ENCODE data around the gene CFAP61. TPM values are rescaled to one million over a fixed set of nuclear protein-coding genes. Genes with fewer than 3 reads are reported as not detected.

Gene CFAP61
- total RNA-seq, 6 experiments from 2014 or later: 0.26 TPM; not detected in 5

- H3K27me3 Mint-ChIP-seq (ENCODE audit: insufficient read depth): peaks cover 9% of the 10 kb centered on the region
- H3K9me3 Mint-ChIP-seq: no peaks in the 10 kb centered on the region
- TF ChIP-seq CTCF (IDR thresholded peaks at IDR 0.05): no peak
- no peaks in the 10 kb centered on the region for H3K4me1 Mint-ChIP-seq (ENCODE audit: low read depth)
- H3K36me3 Mint-ChIP-seq (ENCODE audit: low read depth): no peaks in the 10 kb centered on the region
- no peak overlapping the region for H3K27ac Mint-ChIP-seq
- H3K4me3 Mint-ChIP-seq: no peak overlapping the region
- DNase-seq: no peak
These were observed 32.0 kb downstream of the CFAP61 start for GRCh38 chr20:20084296-20084752.

GRCh38 chr20:20085071-20085470 is 32.7 kb downstream of the CFAP61 start:
- no peaks in the 10 kb centered on the region for H3K4me1 Mint-ChIP-seq (ENCODE audit: low read depth)
- DNase-seq: no peak

GRCh38 chr20:20085812-20086211 is 33.5 kb downstream of the CFAP61 start:
- no peak overlapping the region for H3K4me3 Mint-ChIP-seq
- DNase-seq: no peak
- no peaks in the 10 kb centered on the region for H3K9me3 Mint-ChIP-seq
- no peak for TF ChIP-seq CTCF (IDR thresholded peaks at IDR 0.05)
- no peak overlapping the region for H3K27ac Mint-ChIP-seq
- peaks cover 7% of the 10 kb centered on the region for H3K27me3 Mint-ChIP-seq (ENCODE audit: insufficient read depth)
- H3K4me1 Mint-ChIP-seq (ENCODE audit: low read depth): no peaks in the 10 kb centered on the region
- no peaks in the 10 kb centered on the region for H3K36me3 Mint-ChIP-seq (ENCODE audit: low read depth)

More at GRCh38 chr20:20085071-20085470, 32.7 kb downstream of the CFAP61 start:
- H3K27ac Mint-ChIP-seq: no peak overlapping the region
- H3K36me3 Mint-ChIP-seq (ENCODE audit: low read depth): no peaks in the 10 kb centered on the region
- peaks cover 8% of the 10 kb centered on the region for H3K27me3 Mint-ChIP-seq (ENCODE audit: insufficient read depth)
- no peaks in the 10 kb centered on the region for H3K9me3 Mint-ChIP-seq
- no peak overlapping the region for H3K4me3 Mint-ChIP-seq
- no peak for TF ChIP-seq CTCF (IDR thresholded peaks at IDR 0.05)

GRCh38 chr20:20089018-20089417 is 36.7 kb downstream of the CFAP61 start:
- DNase-seq: no peak
- no peak overlapping the region for H3K27ac Mint-ChIP-seq
- H3K36me3 Mint-ChIP-seq (ENCODE audit: low read depth): no peaks in the 10 kb centered on the region
- no peaks in the 10 kb centered on the region for H3K4me1 Mint-ChIP-seq (ENCODE audit: low read depth)
- H3K9me3 Mint-ChIP-seq: no peaks in the 10 kb centered on the region
- peaks cover 8% of the 10 kb centered on the region for H3K27me3 Mint-ChIP-seq (ENCODE audit: insufficient read depth)
- H3K4me3 Mint-ChIP-seq: no peak overlapping the region
- no peak for TF ChIP-seq CTCF (IDR thresholded peaks at IDR 0.05)

- no peaks in the 10 kb centered on the region for H3K9me3 Mint-ChIP-seq
- no peak for TF ChIP-seq CTCF (IDR thresholded peaks at IDR 0.05)
- peaks cover 10% of the 10 kb centered on the region for H3K27me3 Mint-ChIP-seq (ENCODE audit: insufficient read depth)
- no peak overlapping the region for H3K4me3 Mint-ChIP-seq
- no peak overlapping the region for H3K27ac Mint-ChIP-seq
- H3K4me1 Mint-ChIP-seq (ENCODE audit: low read depth): no peaks in the 10 kb centered on the region
- no peaks in the 10 kb centered on the region for H3K36me3 Mint-ChIP-seq (ENCODE audit: low read depth)
- DNase-seq: no peak
These were observed 37.6 kb downstream of the CFAP61 start for GRCh38 chr20:20089939-20090338.

GRCh38 chr20:20092827-20093226 is 40.5 kb downstream of the CFAP61 start:
- no peaks in the 10 kb centered on the region for H3K36me3 Mint-ChIP-seq (ENCODE audit: low read depth)
- H3K27me3 Mint-ChIP-seq (ENCODE audit: insufficient read depth): peaks cover 23% of the 10 kb centered on the region
- H3K27ac Mint-ChIP-seq: no peak overlapping the region
- no peak for DNase-seq
- no peaks in the 10 kb centered on the region for H3K9me3 Mint-ChIP-seq
- no peaks in the 10 kb centered on the region for H3K4me1 Mint-ChIP-seq (ENCODE audit: low read depth)
- TF ChIP-seq CTCF (IDR thresholded peaks at IDR 0.05): no peak
- H3K4me3 Mint-ChIP-seq: no peak overlapping the region

Data from HFFc6 (cell line).